OCI-LY7 (cell line): ENCODE measurements around the gene MLANA.

Experiments used
- EZH2phosphoT487 ChIP-seq: fragments of 200-600 bp; sonication (generic); IDR thresholded peaks from 2 replicates; pipeline ENCODE4 v1.6.1; 2018; ENCODE audit warnings: low read depth, borderline replicate concordance, mild to moderate bottlenecking, mixed run types, antibody characterized with exemption, low read length, moderate library complexity, mixed read lengths
- TF ChIP-seq, protein P1 (sequence below): fragments of 200-600 bp; sonication (generic); conservative IDR thresholded peaks from 2 replicates; pipeline ENCODE4 v1.5.1; 2014; ENCODE audit warnings: mild to moderate bottlenecking, antibody characterized with exemption, low read length, moderate library complexity, mixed read lengths

DNA sequence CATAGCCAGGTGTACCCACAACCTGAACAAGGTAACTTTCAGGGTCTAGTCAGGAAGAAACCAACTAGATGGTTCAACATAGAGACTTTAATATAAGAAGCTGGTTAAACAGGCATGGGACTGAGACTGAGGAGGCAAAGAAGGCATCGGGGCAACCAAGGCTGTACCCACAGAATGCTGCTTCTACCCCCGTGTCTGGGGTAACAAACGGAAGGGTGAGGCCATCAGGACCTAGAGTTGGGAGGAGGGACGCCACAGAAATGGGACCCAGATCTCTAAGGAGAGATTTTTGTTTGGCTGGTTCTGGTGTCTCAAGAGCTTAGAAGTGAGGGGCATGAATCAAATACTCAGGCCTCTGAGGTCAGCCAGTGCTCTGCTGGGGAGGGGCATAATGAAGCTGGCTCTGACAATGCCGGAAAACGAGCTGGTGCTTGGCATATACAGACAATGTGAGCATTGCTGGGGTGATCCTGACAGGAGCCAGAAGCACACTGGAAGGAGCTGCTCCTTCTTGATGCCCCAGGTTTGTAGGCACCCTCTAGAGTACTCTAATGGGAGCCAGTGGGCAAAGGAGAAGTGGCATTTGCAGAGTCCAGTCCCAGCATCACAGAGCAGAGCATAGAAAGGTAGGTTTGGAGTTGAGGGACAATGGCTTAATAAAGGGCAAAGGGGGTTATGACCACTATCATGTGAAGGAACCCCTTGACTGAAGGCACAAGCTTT lies 3.7 kb downstream of the MLANA start:
- TF ChIP-seq, protein P1, sequence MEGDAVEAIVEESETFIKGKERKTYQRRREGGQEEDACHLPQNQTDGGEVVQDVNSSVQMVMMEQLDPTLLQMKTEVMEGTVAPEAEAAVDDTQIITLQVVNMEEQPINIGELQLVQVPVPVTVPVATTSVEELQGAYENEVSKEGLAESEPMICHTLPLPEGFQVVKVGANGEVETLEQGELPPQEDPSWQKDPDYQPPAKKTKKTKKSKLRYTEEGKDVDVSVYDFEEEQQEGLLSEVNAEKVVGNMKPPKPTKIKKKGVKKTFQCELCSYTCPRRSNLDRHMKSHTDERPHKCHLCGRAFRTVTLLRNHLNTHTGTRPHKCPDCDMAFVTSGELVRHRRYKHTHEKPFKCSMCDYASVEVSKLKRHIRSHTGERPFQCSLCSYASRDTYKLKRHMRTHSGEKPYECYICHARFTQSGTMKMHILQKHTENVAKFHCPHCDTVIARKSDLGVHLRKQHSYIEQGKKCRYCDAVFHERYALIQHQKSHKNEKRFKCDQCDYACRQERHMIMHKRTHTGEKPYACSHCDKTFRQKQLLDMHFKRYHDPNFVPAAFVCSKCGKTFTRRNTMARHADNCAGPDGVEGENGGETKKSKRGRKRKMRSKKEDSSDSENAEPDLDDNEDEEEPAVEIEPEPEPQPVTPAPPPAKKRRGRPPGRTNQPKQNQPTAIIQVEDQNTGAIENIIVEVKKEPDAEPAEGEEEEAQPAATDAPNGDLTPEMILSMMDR = no peak
- TF ChIP-seq EZH2phosphoT487 = no peak
